Mesenchymal stem cell (in vitro differentiated cells and primary cell): ENCODE measurements around the gene KIFC3.
"Not testable (repeated sequence)": the region's sequence is repeated elsewhere in the genome, so short reads cannot be mapped to it uniquely, and the experiment has no call there.

ENCODE experiments used
- DNase-seq: peaks from one replicate; pipeline ENCODE4 v3.0.0-alpha.2; 2013
- H2AFZ ChIP-seq: one replicate; pipeline ENCODE4 v1.6.1; 2013; ENCODE audit warnings: low read depth, mild to moderate bottlenecking, control low read depth, inconsistent platforms, low read length, moderate library complexity
- H2AK5ac ChIP-seq: 2 replicates; pipeline ENCODE4 v1.6.1; 2013; ENCODE audit warnings: low read length, moderate library complexity, mild to moderate bottlenecking, inconsistent platforms; ENCODE audit not compliant: severe bottlenecking
- H2BK120ac ChIP-seq: one replicate; pipeline ENCODE4 v1.6.1; 2013; ENCODE audit warnings: low read depth, mild to moderate bottlenecking, inconsistent platforms, low read length, moderate library complexity
- H2BK12ac ChIP-seq, 2 experiments: one replicate each; pipeline ENCODE4 v1.6.1; 2013; ENCODE audit warnings: inconsistent platforms in 2 of 2, low read length in 2 of 2, mild to moderate bottlenecking in 2 of 2, moderate library complexity in 2 of 2, control low read depth in 1 of 2
- H2BK15ac ChIP-seq: one replicate; pipeline ENCODE4 v1.6.1; 2013; ENCODE audit warnings: mild to moderate bottlenecking, low read depth, inconsistent platforms; ENCODE audit not compliant: poor library complexity, severe bottlenecking
- H2BK5ac ChIP-seq: 2 replicates; pipeline ENCODE4 v1.6.1; 2013; ENCODE audit warnings: low read depth, mild to moderate bottlenecking, low read length, control low read depth, inconsistent platforms; ENCODE audit not compliant: poor library complexity, severe bottlenecking
- H3K14ac ChIP-seq, 2 experiments: one replicate each; pipeline ENCODE4 v1.6.1; 2013; ENCODE audit warnings: inconsistent platforms in 2 of 2, low read length in 2 of 2, control low read depth in 1 of 2, mild to moderate bottlenecking in 1 of 2, moderate library complexity in 1 of 2
- H3K18ac ChIP-seq, 2 experiments: one replicate each; pipeline ENCODE4 v1.6.1; 2013; ENCODE audit warnings: inconsistent platforms in 2 of 2, low read length in 2 of 2, control low read depth in 1 of 2, low read depth in 1 of 2, mild to moderate bottlenecking in 1 of 2
- H3K23ac ChIP-seq, 2 experiments: one replicate each; pipeline ENCODE4 v1.6.1; 2013; ENCODE audit warnings: inconsistent platforms in 2 of 2, low read length in 2 of 2, mild to moderate bottlenecking in 2 of 2, moderate library complexity in 2 of 2, control low read depth in 1 of 2
- H3K27ac ChIP-seq: 2 replicates; pipeline ENCODE4 v1.5.1; 2013; ENCODE audit warnings: mild to moderate bottlenecking, moderate library complexity, low read length, control low read depth, inconsistent platforms; ENCODE audit not compliant: poor library complexity, severe bottlenecking
- H3K27me3 ChIP-seq, 2 experiments: 2 replicates each; pipeline versions ENCODE4 v1.6.1 to v1.7.0; 2013; ENCODE audit warnings: low read length in 2 of 2, mild to moderate bottlenecking in 2 of 2, moderate library complexity in 2 of 2, control low read depth in 1 of 2, inconsistent platforms in 1 of 2; ENCODE audit not compliant: control insufficient read depth in 1 of 2, insufficient read depth in 1 of 2
- H3K36me3 ChIP-seq, 2 experiments: 2 replicates each; pipeline versions ENCODE4 v1.6.1 to v1.7.0; 2013; ENCODE audit warnings: low read length in 2 of 2, control low read depth in 1 of 2, inconsistent platforms in 1 of 2, low read depth in 1 of 2, mild to moderate bottlenecking in 1 of 2; ENCODE audit not compliant: insufficient read depth in 2 of 2, control insufficient read depth in 1 of 2
- H3K4ac ChIP-seq, 2 experiments: one replicate each; pipeline ENCODE4 v1.6.1; 2013; ENCODE audit warnings: inconsistent platforms in 2 of 2, low read length in 2 of 2, mild to moderate bottlenecking in 2 of 2, moderate library complexity in 2 of 2, control low read depth in 1 of 2, low read depth in 1 of 2
- H3K4me1 ChIP-seq: 2 replicates; pipeline ENCODE4 v1.6.1; 2013; ENCODE audit warnings: low read depth, low read length, control low read depth; ENCODE audit not compliant: control insufficient read depth, insufficient read depth
- H3K4me2 ChIP-seq: 2 replicates; pipeline ENCODE4 v1.6.1; 2013; ENCODE audit warnings: low read length, mild to moderate bottlenecking, inconsistent platforms; ENCODE audit not compliant: poor library complexity, severe bottlenecking
- H3K4me3 ChIP-seq, 2 experiments: 2 replicates each; pipeline versions ENCODE4 v1.5.1 to v1.7.0; 2013; ENCODE audit warnings: low read length in 2 of 2, mild to moderate bottlenecking in 2 of 2, control low read depth in 1 of 2, low read depth in 1 of 2; ENCODE audit not compliant: insufficient read depth in 1 of 2
- H3K79me1 ChIP-seq: replicated peaks from 2 replicates; pipeline ENCODE4 v1.6.1; 2013; ENCODE audit warnings: mild to moderate bottlenecking, control low read depth, low read length, inconsistent platforms; ENCODE audit not compliant: poor library complexity, severe bottlenecking
- H3K9ac ChIP-seq: 2 replicates; pipeline ENCODE4 v1.7.0; 2013; ENCODE audit warnings: mild to moderate bottlenecking, low read length, moderate library complexity
- H3K9me3 ChIP-seq: 2 replicates; pipeline ENCODE4 v1.7.0; 2013; ENCODE audit warnings: mild to moderate bottlenecking, low read length; ENCODE audit not compliant: control insufficient read depth
- H4K8ac ChIP-seq: one replicate; pipeline ENCODE4 v1.6.1; 2013; ENCODE audit warnings: inconsistent platforms, mild to moderate bottlenecking, low read length, moderate library complexity
- H4K91ac ChIP-seq: one replicate; pipeline ENCODE4 v1.6.1; 2013; ENCODE audit warnings: mild to moderate bottlenecking, low read length, inconsistent platforms
- WGBS: methylation state at CpG from one replicate; pipeline ENCODE4 v1.1.7; 2013; ENCODE audit warnings: mixed read lengths; 5-methylcytosine and 5-hydroxymethylcytosine counted together

The KIFC3 gene

GRCh38 chr16:57779836-57780235 lies 22.5 kb downstream of the KIFC3 start:
- not testable (repeated sequence) for H3K4ac ChIP-seq, H2BK15ac ChIP-seq, H3K18ac ChIP-seq, H2AFZ ChIP-seq, H3K14ac ChIP-seq, H3K4me3 ChIP-seq, H3K79me1 ChIP-seq, H4K8ac ChIP-seq, H3K9me3 ChIP-seq, DNase-seq, H3K27me3 ChIP-seq, H4K91ac ChIP-seq, H3K9ac ChIP-seq, H3K4me2 ChIP-seq, H2BK12ac ChIP-seq, H2BK120ac ChIP-seq, H3K23ac ChIP-seq, H2BK5ac ChIP-seq
- H3K36me3 ChIP-seq: peaks cover 18 to 57% of the 10 kb centered on the region in 2 experiments
- peak overlapping the region; percentile 13 for H2AK5ac ChIP-seq
- peak overlapping the region; percentile 31 for H3K27ac ChIP-seq
- peaks cover 47% of the 10 kb centered on the region for H3K4me1 ChIP-seq
- WGBS: 96% methylated on average over 3 of the region's 5 CpGs

GRCh38 chr16:57778658-57779057 lies 23.6 kb downstream of the KIFC3 start:
- H2BK12ac ChIP-seq: no peak overlapping the region
- no peaks in the 10 kb centered on the region for H3K9me3 ChIP-seq
- H3K4me1 ChIP-seq: peaks cover 49% of the 10 kb centered on the region
- no peak overlapping the region for H2BK5ac ChIP-seq
- no peak overlapping the region for H3K4ac ChIP-seq
- H2AFZ ChIP-seq: no peak overlapping the region
- H2AK5ac ChIP-seq: peak overlapping the region; percentile 86
- DNase-seq: no peak
- no peak overlapping the region for H3K4me2 ChIP-seq
- no peak overlapping the region for H3K14ac ChIP-seq
- peak overlapping the region; percentile 58 for H3K27ac ChIP-seq
- H2BK15ac ChIP-seq: no peak overlapping the region
- no peak overlapping the region for H2BK120ac ChIP-seq
- peaks cover 4% of the 10 kb centered on the region for H3K79me1 ChIP-seq
- H3K23ac ChIP-seq: no peak overlapping the region
- no peaks in the 10 kb centered on the region for H3K27me3 ChIP-seq
- WGBS: 100% methylated on average over 1 of the region's 5 CpGs
- no peak overlapping the region for H3K9ac ChIP-seq
- H4K8ac ChIP-seq: no peak overlapping the region
- H3K18ac ChIP-seq: no peak overlapping the region
- H3K36me3 ChIP-seq: peaks cover 10 to 52% of the 10 kb centered on the region in 2 experiments
- H4K91ac ChIP-seq: no peak overlapping the region
- no peak overlapping the region for H3K4me3 ChIP-seq

- Histone ChIP-seq H3K27me3 (no peaks in the 10 kb centered on the region), H2AK5ac (peak overlapping the region; percentile 93), H3K23ac (peak overlapping the region in 1 of 2 experiments; percentile 43), H3K4ac (no peak overlapping the region), H3K27ac (peak overlapping the region; percentile 89), H2BK5ac (no peak overlapping the region), H3K4me3 (no peak overlapping the region), H3K79me1 (peaks cover 16% of the 10 kb centered on the region), H3K9ac (no peak overlapping the region), H2BK15ac (no peak overlapping the region), H2AFZ (no peak overlapping the region), H3K18ac (no peak overlapping the region), H2BK12ac (no peak overlapping the region), H4K91ac (peak overlapping the region; percentile 11), H3K14ac (no peak overlapping the region), H3K4me2 (no peak overlapping the region), H3K36me3 (peaks cover 16 to 60% of the 10 kb centered on the region in 2 experiments), H2BK120ac (no peak overlapping the region), H3K9me3 (no peaks in the 10 kb centered on the region), H3K4me1 (peaks cover 50% of the 10 kb centered on the region), H4K8ac (peak overlapping the region; percentile 57)
- WGBS: 48% methylated on average over 23 of the region's 23 CpGs
- peak; percentile 54 for DNase-seq
These were observed 26.4 kb downstream of the KIFC3 start for GRCh38 chr16:57775661-57776469.

- H2BK5ac ChIP-seq: peak overlapping the region; percentile 24
- H2AK5ac ChIP-seq: peak overlapping the region; percentile 93
- H3K36me3 ChIP-seq: peaks cover 27 to 64% of the 10 kb centered on the region in 2 experiments
- no peak overlapping the region for H2BK120ac ChIP-seq
- 91% methylated on average over 12 of the region's 12 CpGs for WGBS
- peaks cover 53% of the 10 kb centered on the region for H3K4me1 ChIP-seq
- no peak overlapping the region for H2AFZ ChIP-seq
- H2BK15ac ChIP-seq: no peak overlapping the region
- H3K27ac ChIP-seq: peak overlapping the region; percentile 89
- H3K79me1 ChIP-seq: peaks cover 26% of the 10 kb centered on the region
- H4K8ac ChIP-seq: no peak overlapping the region
- H3K18ac ChIP-seq: no peak overlapping the region
- H3K27me3 ChIP-seq: no peaks in the 10 kb centered on the region
- H4K91ac ChIP-seq: no peak overlapping the region
- no peak overlapping the region for H2BK12ac ChIP-seq
- H3K23ac ChIP-seq: peak overlapping the region in 1 of 2 experiments; percentile 9
- DNase-seq: no peak
- H3K9ac ChIP-seq: no peak overlapping the region
- no peak overlapping the region for H3K4ac ChIP-seq
- H3K14ac ChIP-seq: no peak overlapping the region
- H3K9me3 ChIP-seq: no peaks in the 10 kb centered on the region
- no peak overlapping the region for H3K4me3 ChIP-seq
- H3K4me2 ChIP-seq: no peak overlapping the region
These were observed 27.5 kb downstream of the KIFC3 start for GRCh38 chr16:57774705-57775285.
